ENCODE measurements around the gene TMCC3. TPM values are rescaled to one million over a fixed set of nuclear protein-coding genes. Genes with fewer than 3 reads are reported as not detected.

Gene TMCC3
- total and polyA plus RNA-seq, 2 of the 13 experiments (the other 11 are each of a cell fraction or from before 2014, with no cell fraction given), result not detected

GRCh38 chr12:94571556-94571955, 78.8 kb downstream of the TMCC3 start (continued):
- TF ChIP-seq NR2C2 (CRISPR knock-in tag; IDR thresholded peaks at IDR 0.05; ENCODE audit: borderline replicate concordance) (peak; percentile 68), ZBTB7A (CRISPR knock-in tag; IDR thresholded peaks at IDR 0.05) (no peak), ZNF83 (CRISPR knock-in tag; IDR thresholded peaks at IDR 0.05; ENCODE audit: borderline replicate concordance) (no peak), HMG20B (CRISPR knock-in tag; conservative IDR thresholded peaks at IDR 0.05) (no peak), TBX2 (CRISPR knock-in tag; IDR thresholded peaks at IDR 0.05; ENCODE audit: borderline replicate concordance) (peak; percentile 80; the same call in 1 of the 2 replicates), ZNF792 (CRISPR knock-in tag; IDR thresholded peaks at IDR 0.05) (peak; percentile 26; the same call in 1 of the 2 replicates), SMAD3 (CRISPR knock-in tag; IDR thresholded peaks at IDR 0.05) (no peak), SOX6 (IDR thresholded peaks at IDR 0.05) (no peak), SOX6 (CRISPR knock-in tag; IDR thresholded peaks at IDR 0.05) (peak; percentile 84), CBX1 (IDR thresholded peaks at IDR 0.05; ENCODE audit: low read depth) (no peak), LCORL (IDR thresholded peaks at IDR 0.05) (no peak), LCORL (CRISPR knock-in tag; IDR thresholded peaks at IDR 0.05) (peak; percentile 42; the same call in 1 of the 2 replicates), ZNF644 (CRISPR knock-in tag; IDR thresholded peaks at IDR 0.05; ENCODE audit: low read depth) (peak; percentile 74), TARDBP (CRISPR knock-in tag; IDR thresholded peaks at IDR 0.05) (peak; percentile 46; the same call in 1 of the 2 replicates), ZNF331 (CRISPR knock-in tag; IDR thresholded peaks at IDR 0.05) (peak; percentile 84; the same call in 1 of the 2 replicates), MYC (CRISPR knock-in tag; IDR thresholded peaks at IDR 0.05; ENCODE audit: borderline replicate concordance) (peak; percentile 56; the same call in 1 of the 2 replicates), ZMAT3 (CRISPR knock-in tag; conservative IDR thresholded peaks at IDR 0.05) (no peak), ZNF569 (CRISPR knock-in tag; IDR thresholded peaks at IDR 0.05; ENCODE audit: borderline replicate concordance) (no peak), ZFP36L1 (CRISPR knock-in tag; IDR thresholded peaks at IDR 0.05) (no peak)
